ENCODE measurements around the gene PLAAT5.

PLAAT5 gene

GRCh38 chr11:63476618-63477017 lies 14.3 kb downstream of the PLAAT5 start:
- no peak for TF ChIP-seq LEF1 (IDR thresholded peaks at IDR 0.05; ENCODE audit: borderline replicate concordance)
- no peak for TF ChIP-seq FOXA1 (IDR thresholded peaks at IDR 0.05)
- no peak for TF ChIP-seq ZNF384 (IDR thresholded peaks at IDR 0.05)
- TF ChIP-seq SP1 (IDR thresholded peaks at IDR 0.05), result no peak
- no peak for TF ChIP-seq FOXM1 (IDR thresholded peaks at IDR 0.05; ENCODE audit: borderline replicate concordance)
- no peak for TF ChIP-seq NFRKB (IDR thresholded peaks at IDR 0.05)
- TF ChIP-seq ELF4 (IDR thresholded peaks at IDR 0.05), result no peak
- no peak for TF ChIP-seq HDGF (IDR thresholded peaks at IDR 0.05; ENCODE audit: borderline replicate concordance)
- no peak for TF ChIP-seq TARDBP (IDR thresholded peaks at IDR 0.05)
- no peak for TF ChIP-seq CTBP1 (IDR thresholded peaks at IDR 0.05; ENCODE audit: borderline replicate concordance)
- TF ChIP-seq BHLHE40 (IDR thresholded peaks at IDR 0.05; ENCODE audit: borderline replicate concordance), result no peak
- TF ChIP-seq SUZ12 (IDR thresholded peaks at IDR 0.05), result no peak
- no peak for TF ChIP-seq ARNT (IDR thresholded peaks at IDR 0.05)
- TF ChIP-seq FOXK2 (IDR thresholded peaks at IDR 0.05), result no peak
- DNase-seq (ENCODE audit: extremely low spot score), result no peak
- CTCF ChIA-PET, result no interaction called here
- POLR2A ChIA-PET, result no interaction called here

- POLR2A ChIA-PET, result no interaction called here
- TF ChIP-seq LEF1 (IDR thresholded peaks at IDR 0.05; ENCODE audit: borderline replicate concordance), result no peak
- no peak for TF ChIP-seq BHLHE40 (IDR thresholded peaks at IDR 0.05; ENCODE audit: borderline replicate concordance)
- no peak for TF ChIP-seq ZNF384 (IDR thresholded peaks at IDR 0.05)
- TF ChIP-seq ARNT (IDR thresholded peaks at IDR 0.05), result no peak
- no peak for TF ChIP-seq CTBP1 (IDR thresholded peaks at IDR 0.05; ENCODE audit: borderline replicate concordance)
- TF ChIP-seq FOXM1 (IDR thresholded peaks at IDR 0.05; ENCODE audit: borderline replicate concordance), result no peak
- TF ChIP-seq, protein P1, sequence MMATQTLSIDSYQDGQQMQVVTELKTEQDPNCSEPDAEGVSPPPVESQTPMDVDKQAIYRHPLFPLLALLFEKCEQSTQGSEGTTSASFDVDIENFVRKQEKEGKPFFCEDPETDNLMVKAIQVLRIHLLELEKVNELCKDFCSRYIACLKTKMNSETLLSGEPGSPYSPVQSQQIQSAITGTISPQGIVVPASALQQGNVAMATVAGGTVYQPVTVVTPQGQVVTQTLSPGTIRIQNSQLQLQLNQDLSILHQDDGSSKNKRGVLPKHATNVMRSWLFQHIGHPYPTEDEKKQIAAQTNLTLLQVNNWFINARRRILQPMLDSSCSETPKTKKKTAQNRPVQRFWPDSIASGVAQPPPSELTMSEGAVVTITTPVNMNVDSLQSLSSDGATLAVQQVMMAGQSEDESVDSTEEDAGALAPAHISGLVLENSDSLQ (IDR thresholded peaks at IDR 0.05), result no peak
- no peak for TF ChIP-seq ELF4 (IDR thresholded peaks at IDR 0.05)
- no peak for DNase-seq (ENCODE audit: extremely low spot score)
- CTCF ChIA-PET, result no interaction called here
Measured at GRCh38 chr11:63472372-63472771, 18.6 kb downstream of the PLAAT5 start.

DNA sequence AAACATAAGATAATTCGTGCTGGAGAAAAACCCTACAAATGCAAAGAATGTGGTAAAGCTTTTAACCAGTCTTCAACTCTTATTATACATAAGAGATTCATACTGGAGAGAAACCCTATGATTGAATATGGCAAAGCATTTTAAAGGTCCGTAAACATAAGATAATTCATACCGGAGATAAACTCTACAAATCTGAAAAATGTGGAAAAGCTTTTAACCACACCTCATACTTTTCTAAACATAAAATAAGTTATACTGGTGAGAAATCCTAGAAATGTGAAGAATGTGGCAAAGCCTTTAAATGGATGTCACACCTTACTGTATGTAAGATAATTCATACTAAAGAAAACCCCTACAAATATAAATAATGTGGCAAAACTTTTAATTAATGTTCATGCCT lies 20.7 kb downstream of the PLAAT5 start:
- POLR2A ChIA-PET, result no interaction called here
- TF ChIP-seq FOXA1 (IDR thresholded peaks at IDR 0.05) (no peak), ZNF384 (IDR thresholded peaks at IDR 0.05) (no peak), ELF4 (IDR thresholded peaks at IDR 0.05) (no peak), HDGF (IDR thresholded peaks at IDR 0.05; ENCODE audit: borderline replicate concordance) (no peak), FOXK2 (IDR thresholded peaks at IDR 0.05) (no peak), ARNT (IDR thresholded peaks at IDR 0.05) (no peak), SP1 (IDR thresholded peaks at IDR 0.05) (no peak)
- TF ChIP-seq, protein P1 (IDR thresholded peaks at IDR 0.05), result no peak
- CTCF ChIA-PET, result no interaction called here
- no peak for DNase-seq (ENCODE audit: extremely low spot score)

DNA sequence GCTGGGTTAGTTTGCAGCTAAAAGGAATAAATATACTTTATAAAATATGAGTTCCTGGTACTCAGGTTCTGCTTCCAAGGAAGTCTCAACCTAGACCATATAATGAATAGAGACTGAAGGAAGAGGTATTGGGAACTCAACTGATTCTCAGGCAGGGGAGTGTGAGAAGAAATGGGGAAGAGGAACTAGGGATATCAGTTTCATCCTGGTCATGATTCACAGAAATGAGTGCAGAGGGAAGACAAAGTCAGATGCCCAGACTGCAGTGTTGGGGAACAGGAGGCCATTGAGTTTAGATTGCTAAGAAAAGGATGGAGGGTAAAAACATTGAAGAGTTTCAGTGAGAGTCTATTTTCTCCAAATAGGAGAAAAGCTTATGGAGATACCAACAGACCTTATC lies 28.8 kb downstream of the PLAAT5 start:
- POLR2A ChIA-PET, result no interaction called here
- DNase-seq (ENCODE audit: extremely low spot score), result no peak
- TF ChIP-seq LEF1 (IDR thresholded peaks at IDR 0.05; ENCODE audit: borderline replicate concordance) (no peak), CTBP1 (IDR thresholded peaks at IDR 0.05; ENCODE audit: borderline replicate concordance) (no peak)
- CTCF ChIA-PET, result interaction anchor here (0.6 kb wide), 1 partner anchor 74 kb away, joined by 4 read pairs; the partner anchor contains the start of gene PLAAT4

- TF ChIP-seq FOXM1 (IDR thresholded peaks at IDR 0.05; ENCODE audit: borderline replicate concordance), result no peak
- TF ChIP-seq, protein P1 (IDR thresholded peaks at IDR 0.05), result peak; percentile 56
- ChIA-PET POLR2A (no interaction called here), CTCF (interaction anchor here (0.5 kb wide), 1 partner anchor 68 kb away, joined by 3 read pairs; no protein-coding TSS in a partner anchor)
- no peak for DNase-seq (ENCODE audit: extremely low spot score)
Measured at GRCh38 chr11:63459586-63459985, 31.4 kb downstream of the PLAAT5 start.

DNA sequence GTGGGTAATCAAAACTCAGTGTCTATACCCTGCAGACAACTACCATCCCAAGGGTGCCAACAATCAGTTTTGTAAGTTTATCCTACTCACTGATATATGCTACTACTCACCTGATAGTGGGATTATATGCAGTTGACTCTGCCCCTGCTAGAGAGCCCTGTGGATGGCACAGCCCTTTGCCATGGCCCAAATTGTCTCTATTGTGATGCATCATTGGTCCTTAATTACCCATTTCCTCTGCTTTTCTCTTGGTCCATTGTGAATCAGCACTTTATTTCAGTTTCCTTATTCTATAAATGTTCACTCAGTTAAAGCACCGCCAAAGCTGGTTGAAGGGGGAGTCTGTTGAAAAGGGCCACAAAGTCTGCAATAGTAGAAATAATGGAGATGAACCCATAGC lies 42.3 kb downstream of the PLAAT5 start:
- no peak for TF ChIP-seq TARDBP (IDR thresholded peaks at IDR 0.05)
- TF ChIP-seq FOXM1 (IDR thresholded peaks at IDR 0.05; ENCODE audit: borderline replicate concordance), result no peak
- no peak for TF ChIP-seq FOXA1 (IDR thresholded peaks at IDR 0.05)
- TF ChIP-seq FOXK2 (IDR thresholded peaks at IDR 0.05), result no peak
- TF ChIP-seq HDGF (IDR thresholded peaks at IDR 0.05; ENCODE audit: borderline replicate concordance), result no peak
- TF ChIP-seq, protein P1 (IDR thresholded peaks at IDR 0.05), result no peak
- DNase-seq (ENCODE audit: extremely low spot score), result no peak
- POLR2A ChIA-PET, result no interaction called here
- CTCF ChIA-PET, result no interaction called here

- POLR2A ChIA-PET, result no interaction called here
- CTCF ChIA-PET, result no interaction called here
- DNase-seq (ENCODE audit: extremely low spot score), result no peak
- TF ChIP-seq HDGF (IDR thresholded peaks at IDR 0.05; ENCODE audit: borderline replicate concordance) (no peak), ZNF384 (IDR thresholded peaks at IDR 0.05) (no peak), FOXA1 (IDR thresholded peaks at IDR 0.05) (no peak), BHLHE40 (IDR thresholded peaks at IDR 0.05; ENCODE audit: borderline replicate concordance) (no peak), FOXM1 (IDR thresholded peaks at IDR 0.05; ENCODE audit: borderline replicate concordance) (no peak), SUZ12 (IDR thresholded peaks at IDR 0.05) (no peak), CTBP1 (IDR thresholded peaks at IDR 0.05; ENCODE audit: borderline replicate concordance) (no peak), ARNT (IDR thresholded peaks at IDR 0.05) (no peak), ELF4 (IDR thresholded peaks at IDR 0.05) (no peak), LEF1 (IDR thresholded peaks at IDR 0.05; ENCODE audit: borderline replicate concordance) (no peak), SP1 (IDR thresholded peaks at IDR 0.05) (no peak), FOXK2 (IDR thresholded peaks at IDR 0.05) (no peak), TARDBP (IDR thresholded peaks at IDR 0.05) (no peak), L3MBTL2 (conservative IDR thresholded peaks at IDR 0.05) (no peak), NFRKB (IDR thresholded peaks at IDR 0.05) (no peak)
- TF ChIP-seq, protein P1 (IDR thresholded peaks at IDR 0.05), result no peak
Measured at GRCh38 chr11:63445720-63446119, 45.2 kb downstream of the PLAAT5 start.

Measured in HEK293T (cell line).